Measurements from ENCODE around the gene SPOCK1. TPM values are rescaled to one million over a fixed set of nuclear protein-coding genes. Genes with fewer than 3 reads are reported as not detected.

SPOCK1 gene
- total RNA-seq, 1 experiment from 2014 or later: 4.0 TPM

DNA sequence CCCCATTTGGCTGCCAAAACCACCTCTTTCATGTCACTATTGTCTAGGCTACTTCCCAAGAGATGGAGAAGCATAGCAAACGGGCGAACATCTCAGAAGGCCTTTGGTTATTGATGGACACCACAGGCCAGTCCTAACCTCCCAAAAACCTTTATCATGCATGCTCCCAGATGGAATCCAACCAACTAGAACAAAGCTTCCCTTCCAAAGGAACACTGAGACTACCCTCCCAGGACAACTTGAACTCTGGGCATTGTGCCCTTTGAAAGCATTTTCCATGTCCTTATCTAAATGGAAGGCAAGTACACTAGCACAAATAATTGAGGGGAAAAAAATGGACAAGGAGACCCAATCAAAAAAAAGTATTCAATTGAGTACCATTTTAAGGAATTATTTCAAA, 65.6 kb downstream of the SPOCK1 start:
- no peak overlapping the region for H3K4me3 ChIP-seq (ENCODE audit: low read depth, low read length, poor library complexity, severe bottlenecking)
- no peak overlapping the region for H3K27ac ChIP-seq (ENCODE audit: low read depth, low read length, poor library complexity, severe bottlenecking)
- BruUV-seq (replicated peaks): no TSS peak
- peaks cover 23% of the 10 kb centered on the region for H3K27me3 ChIP-seq (replicated peaks; ENCODE audit: insufficient read depth, low read depth, low read length, poor library complexity)
- no peak for DNase-seq (ENCODE audit: low spot score)
- H3K9me3 ChIP-seq (ENCODE audit: low read depth, low read length, poor library complexity, severe bottlenecking): no peaks in the 10 kb centered on the region
- no peaks in the 10 kb centered on the region for H3K36me3 ChIP-seq (ENCODE audit: insufficient read depth, low read length, poor library complexity, severe bottlenecking)
- H3K4me1 ChIP-seq (ENCODE audit: insufficient read depth, low read length, poor library complexity, severe bottlenecking): no peaks in the 10 kb centered on the region
- ChIA-PET CTCF (no interaction called here), POLR2A (ENCODE audit: low non-redundant PET) (no interaction called here)
- TF ChIP-seq, protein P1, sequence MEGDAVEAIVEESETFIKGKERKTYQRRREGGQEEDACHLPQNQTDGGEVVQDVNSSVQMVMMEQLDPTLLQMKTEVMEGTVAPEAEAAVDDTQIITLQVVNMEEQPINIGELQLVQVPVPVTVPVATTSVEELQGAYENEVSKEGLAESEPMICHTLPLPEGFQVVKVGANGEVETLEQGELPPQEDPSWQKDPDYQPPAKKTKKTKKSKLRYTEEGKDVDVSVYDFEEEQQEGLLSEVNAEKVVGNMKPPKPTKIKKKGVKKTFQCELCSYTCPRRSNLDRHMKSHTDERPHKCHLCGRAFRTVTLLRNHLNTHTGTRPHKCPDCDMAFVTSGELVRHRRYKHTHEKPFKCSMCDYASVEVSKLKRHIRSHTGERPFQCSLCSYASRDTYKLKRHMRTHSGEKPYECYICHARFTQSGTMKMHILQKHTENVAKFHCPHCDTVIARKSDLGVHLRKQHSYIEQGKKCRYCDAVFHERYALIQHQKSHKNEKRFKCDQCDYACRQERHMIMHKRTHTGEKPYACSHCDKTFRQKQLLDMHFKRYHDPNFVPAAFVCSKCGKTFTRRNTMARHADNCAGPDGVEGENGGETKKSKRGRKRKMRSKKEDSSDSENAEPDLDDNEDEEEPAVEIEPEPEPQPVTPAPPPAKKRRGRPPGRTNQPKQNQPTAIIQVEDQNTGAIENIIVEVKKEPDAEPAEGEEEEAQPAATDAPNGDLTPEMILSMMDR (conservative IDR thresholded peaks at IDR 0.05; ENCODE audit: low read depth, low read length): no peak
- TF ChIP-seq EZH2 (IDR thresholded peaks at IDR 0.05; ENCODE audit: borderline replicate concordance, low read depth, low read length, poor library complexity, severe bottlenecking): no peak
- intact Hi-C loops (cut with micrococcal nuclease; ENCODE audit: unreplicated experiment): no loop called here

DNA sequence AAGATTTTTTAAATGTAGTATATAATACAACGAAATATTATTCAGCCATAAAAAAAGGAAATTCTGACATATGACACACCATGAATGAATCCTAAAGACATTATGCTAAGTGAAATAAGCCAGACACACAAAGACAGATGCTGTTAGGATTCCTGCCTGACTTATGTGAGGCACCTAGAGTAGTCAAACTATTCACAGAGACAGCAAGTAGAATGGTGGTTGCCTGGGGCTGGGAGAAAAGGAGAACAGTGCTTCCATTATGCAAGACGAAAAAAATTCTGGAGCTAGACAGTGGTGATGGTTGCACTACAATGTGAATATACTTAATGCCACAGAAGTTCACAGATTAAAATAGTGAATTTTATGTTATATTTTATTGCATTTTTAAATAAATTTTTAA, 66.8 kb downstream of the SPOCK1 start:
- ChIA-PET CTCF (no interaction called here), POLR2A (ENCODE audit: low non-redundant PET) (no interaction called here)
- H3K4me1 ChIP-seq (ENCODE audit: insufficient read depth, low read length, poor library complexity, severe bottlenecking): no peaks in the 10 kb centered on the region
- no peak for TF ChIP-seq EZH2 (IDR thresholded peaks at IDR 0.05; ENCODE audit: borderline replicate concordance, low read depth, low read length, poor library complexity, severe bottlenecking)
- TF ChIP-seq, protein P1 (conservative IDR thresholded peaks at IDR 0.05; ENCODE audit: low read depth, low read length): no peak
- H3K9me3 ChIP-seq (ENCODE audit: low read depth, low read length, poor library complexity, severe bottlenecking): no peaks in the 10 kb centered on the region
- no peak for DNase-seq (ENCODE audit: low spot score)
- BruUV-seq (replicated peaks): no TSS peak
- H3K36me3 ChIP-seq (ENCODE audit: insufficient read depth, low read length, poor library complexity, severe bottlenecking): no peaks in the 10 kb centered on the region
- H3K27ac ChIP-seq (ENCODE audit: low read depth, low read length, poor library complexity, severe bottlenecking): no peak overlapping the region
- intact Hi-C loops (cut with micrococcal nuclease; ENCODE audit: unreplicated experiment): no loop called here
- H3K27me3 ChIP-seq (replicated peaks; ENCODE audit: insufficient read depth, low read depth, low read length, poor library complexity): peaks cover 14% of the 10 kb centered on the region
- no peak overlapping the region for H3K4me3 ChIP-seq (ENCODE audit: low read depth, low read length, poor library complexity, severe bottlenecking)

DNA sequence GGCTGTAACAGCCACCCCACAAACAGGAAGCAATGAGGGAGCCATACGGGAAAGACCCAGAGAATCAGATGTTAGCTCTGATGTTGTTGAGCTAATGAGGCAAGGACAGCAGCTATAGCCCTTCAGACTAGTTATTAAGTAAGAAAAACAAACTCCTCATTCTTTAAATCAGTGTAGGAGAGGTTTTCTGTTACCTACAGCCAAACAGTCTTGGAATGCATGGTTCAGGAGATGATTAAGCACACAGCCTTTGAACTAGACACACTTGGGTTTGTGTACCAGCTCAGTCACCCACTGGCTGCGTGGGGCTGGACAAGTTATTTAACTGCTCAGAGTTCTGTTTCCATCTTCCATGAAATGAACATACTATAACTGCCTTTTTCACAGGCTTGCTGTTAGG, 68.1 kb downstream of the SPOCK1 start:
- no peak overlapping the region for H3K4me3 ChIP-seq (ENCODE audit: low read depth, low read length, poor library complexity, severe bottlenecking)
- no peaks in the 10 kb centered on the region for H3K36me3 ChIP-seq (ENCODE audit: insufficient read depth, low read length, poor library complexity, severe bottlenecking)
- BruUV-seq (replicated peaks): no TSS peak
- H3K9me3 ChIP-seq (ENCODE audit: low read depth, low read length, poor library complexity, severe bottlenecking): no peaks in the 10 kb centered on the region
- no peak for DNase-seq (ENCODE audit: low spot score)
- intact Hi-C loops (cut with micrococcal nuclease; ENCODE audit: unreplicated experiment): no loop called here
- H3K27me3 ChIP-seq (replicated peaks; ENCODE audit: insufficient read depth, low read depth, low read length, poor library complexity): peaks cover 6% of the 10 kb centered on the region
- no peak overlapping the region for H3K27ac ChIP-seq (ENCODE audit: low read depth, low read length, poor library complexity, severe bottlenecking)
- ChIA-PET POLR2A (ENCODE audit: low non-redundant PET) (no interaction called here), CTCF (no interaction called here)
- no peaks in the 10 kb centered on the region for H3K4me1 ChIP-seq (ENCODE audit: insufficient read depth, low read length, poor library complexity, severe bottlenecking)
- TF ChIP-seq, protein P1 (conservative IDR thresholded peaks at IDR 0.05; ENCODE audit: low read depth, low read length): no peak
- no peak for TF ChIP-seq EZH2 (IDR thresholded peaks at IDR 0.05; ENCODE audit: borderline replicate concordance, low read depth, low read length, poor library complexity, severe bottlenecking)

Measured in A673 (cell line).